HepG2 (cell line): ENCODE data around the gene NIPAL4. TPM values are rescaled to one million over a fixed set of nuclear protein-coding genes. Genes with fewer than 3 reads are reported as not detected.

Source experiments
- BCL6 ChIP-seq: IDR thresholded peaks from 2 replicates; pipeline ENCODE4 v1.6.1; 2016; ENCODE audit warnings: missing genetic modification reagents, missing compliant biosample characterization
- FOSL2 ChIP-seq: sonication (generic); formaldehyde crosslinking; IDR thresholded peaks from 2 replicates; pipeline ENCODE4 v1.4.0; 2020; ENCODE audit warnings: missing genetic modification reagents
- NR3C1 ChIP-seq: sonication (generic); formaldehyde crosslinking; IDR thresholded peaks from 2 replicates; pipeline ENCODE4 v1.4.0; 2020; ENCODE audit warnings: missing genetic modification reagents
- PRMT3 ChIP-seq: sonication (generic); formaldehyde crosslinking; IDR thresholded peaks from 2 replicates; pipeline ENCODE4 v1.8.1; 2022; ENCODE audit warnings: low read depth, mild to moderate bottlenecking, moderate library complexity, missing genetic modification reagents, borderline replicate concordance
- SALL1 ChIP-seq: sonication (generic); formaldehyde crosslinking; IDR thresholded peaks from 2 replicates; pipeline ENCODE4 v1.8.0; 2022; ENCODE audit warnings: mild to moderate bottlenecking, missing genetic modification reagents
- TBP ChIP-seq: sonication (generic); formaldehyde crosslinking; IDR thresholded peaks from 2 replicates; pipeline ENCODE4 v1.5.0; 2020; ENCODE audit warnings: missing genetic modification reagents
- XRCC5 ChIP-seq: fragments of 200-400 bp; formaldehyde crosslinking; optimal IDR thresholded peaks from 2 replicates; pipeline ENCODE3; 2017; ENCODE audit warnings: mild to moderate bottlenecking, low read length
- ZBTB20 ChIP-seq: sonication (generic); formaldehyde crosslinking; IDR thresholded peaks from 2 replicates; pipeline ENCODE4 v1.8.1; 2023; ENCODE audit warnings: missing genetic modification reagents, low read depth, mild to moderate bottlenecking, borderline replicate concordance
- ZNF720 ChIP-seq: sonication (generic); formaldehyde crosslinking; IDR thresholded peaks from 2 replicates; pipeline ENCODE4 v1.4.0; 2020; ENCODE audit warnings: missing genetic modification reagents
- polyA plus RNA-seq, 8 experiments: library from polyadenylated mRNA; depleted of rRNA in 3 of 8; stranded (reverse) in 7 of 8; unstranded in 1 of 8; fragments of >200 nt; fragmentation: Illumina TruSeq in 4 of 8; extraction: Trizol in 4 of 8; gene quantifications; 2 replicates each; pipeline versions ENCODE4 v1.2.1 to v1.2.3, GENCODE V29; 2011 to 2016; ENCODE audit warnings: low read depth in 4 of 8, missing spikeins in 1 of 8, mixed read lengths in 1 of 8; ENCODE audit not compliant: insufficient read depth in 1 of 8
- total RNA-seq, 5 experiments: library from RNA; depleted of rRNA; stranded (reverse); fragments of >200 nt; fragmentation: Illumina TruSeq; extraction: Trizol; gene quantifications; 2 replicates each; pipeline ENCODE4 v1.2.3, GENCODE V29; 2016; ENCODE audit warnings: low read depth in 1 of 5
- TF ChIP-seq, protein P1 (sequence below): sonication (generic); IDR thresholded peaks from 2 replicates; pipeline ENCODE4 v1.6.1; 2016; ENCODE audit warnings: low read depth, borderline replicate concordance
- TF ChIP-seq, protein P2 (sequence below): sonication (generic); formaldehyde crosslinking; conservative IDR thresholded peaks from 2 replicates; pipeline ENCODE4 v1.8.0; 2022; ENCODE audit warnings: mild to moderate bottlenecking, moderate library complexity, missing genetic modification reagents
- TF ChIP-seq, protein P3 (sequence below): sonication (generic); formaldehyde crosslinking; IDR thresholded peaks from 2 replicates; pipeline ENCODE4 v1.8.1; 2023; ENCODE audit warnings: mild to moderate bottlenecking, missing genetic modification reagents, borderline replicate concordance
- TF ChIP-seq, protein P4 (sequence below): sonication (generic); formaldehyde crosslinking; IDR thresholded peaks from 2 replicates; pipeline ENCODE4 v1.5.0; 2020; ENCODE audit warnings: missing genetic modification reagents
- TF ChIP-seq, protein P5 (sequence below), 2 experiments: fragments of 450-650 bp in 1 of 2; sonication (generic) in 1 of 2; formaldehyde crosslinking in 1 of 2; IDR thresholded peaks; 2 replicates each; pipeline versions ENCODE4 v1.6.1 to v1.8.0; 2016 to 2022; ENCODE audit warnings: antibody characterized with exemption in 1 of 2, mild to moderate bottlenecking in 1 of 2, missing genetic modification reagents in 1 of 2

NIPAL4 gene
- total and polyA plus RNA-seq, 2 of the 13 experiments (the other 11 are each of a cell fraction or from before 2014, with no cell fraction given), result not detected

DNA sequence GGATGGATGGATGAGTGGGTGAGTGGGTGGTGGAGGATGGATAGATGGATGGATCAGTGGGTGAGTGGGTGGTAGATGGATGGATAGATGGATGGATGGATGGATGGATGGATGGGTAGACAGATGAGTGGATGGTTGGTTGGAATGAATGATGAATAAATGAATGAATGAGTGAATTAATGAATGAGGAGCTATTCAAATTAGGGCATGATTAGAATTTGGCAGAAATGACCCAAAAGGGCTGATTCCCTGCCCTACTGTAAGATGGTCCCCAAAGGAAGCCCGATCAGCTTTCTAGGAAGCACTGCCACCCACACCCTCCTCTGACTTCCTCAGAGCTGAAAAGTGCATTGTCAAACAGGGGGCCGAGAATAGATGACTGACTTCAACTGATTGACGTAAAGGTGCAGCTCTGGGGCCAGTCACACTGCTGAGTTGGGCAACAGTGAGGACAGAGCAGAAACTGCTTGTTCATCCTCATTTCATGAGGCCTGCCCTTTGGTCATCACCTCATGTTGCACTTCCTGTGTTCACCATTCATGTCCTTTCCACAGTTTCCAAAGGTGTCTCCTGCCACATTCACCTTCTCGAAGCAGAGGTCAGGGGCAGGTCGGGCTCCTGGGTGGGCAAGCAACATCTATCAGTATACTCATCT, 34.3 kb downstream of the NIPAL4 start (continued):
- TF ChIP-seq, protein P1, sequence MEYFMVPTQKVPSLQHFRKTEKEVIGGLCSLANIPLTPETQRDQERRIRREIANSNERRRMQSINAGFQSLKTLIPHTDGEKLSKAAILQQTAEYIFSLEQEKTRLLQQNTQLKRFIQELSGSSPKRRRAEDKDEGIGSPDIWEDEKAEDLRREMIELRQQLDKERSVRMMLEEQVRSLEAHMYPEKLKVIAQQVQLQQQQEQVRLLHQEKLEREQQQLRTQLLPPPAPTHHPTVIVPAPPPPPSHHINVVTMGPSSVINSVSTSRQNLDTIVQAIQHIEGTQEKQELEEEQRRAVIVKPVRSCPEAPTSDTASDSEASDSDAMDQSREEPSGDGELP, result no peak
- no peak for TF ChIP-seq XRCC5
- no peak for TF ChIP-seq ZNF720 (CRISPR knock-in tag)
- TF ChIP-seq SALL1 (CRISPR knock-in tag), result peak; percentile 22; the same call in 1 of the 2 replicates
- TF ChIP-seq, protein P2, sequence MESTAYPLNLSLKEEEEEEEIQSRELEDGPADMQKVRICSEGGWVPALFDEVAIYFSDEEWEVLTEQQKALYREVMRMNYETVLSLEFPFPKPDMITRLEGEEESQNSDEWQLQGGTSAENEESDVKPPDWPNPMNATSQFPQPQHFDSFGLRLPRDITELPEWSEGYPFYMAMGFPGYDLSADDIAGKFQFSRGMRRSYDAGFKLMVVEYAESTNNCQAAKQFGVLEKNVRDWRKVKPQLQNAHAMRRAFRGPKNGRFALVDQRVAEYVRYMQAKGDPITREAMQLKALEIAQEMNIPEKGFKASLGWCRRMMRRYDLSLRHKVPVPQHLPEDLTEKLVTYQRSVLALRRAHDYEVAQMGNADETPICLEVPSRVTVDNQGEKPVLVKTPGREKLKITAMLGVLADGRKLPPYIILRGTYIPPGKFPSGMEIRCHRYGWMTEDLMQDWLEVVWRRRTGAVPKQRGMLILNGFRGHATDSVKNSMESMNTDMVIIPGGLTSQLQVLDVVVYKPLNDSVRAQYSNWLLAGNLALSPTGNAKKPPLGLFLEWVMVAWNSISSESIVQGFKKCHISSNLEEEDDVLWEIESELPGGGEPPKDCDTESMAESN (CRISPR knock-in tag), result no peak
- 0 out of 2 replicates have a peak, but pooled peaks have one; percentile 9 for TF ChIP-seq BCL6 (CRISPR knock-in tag)
- TF ChIP-seq, protein P3, sequence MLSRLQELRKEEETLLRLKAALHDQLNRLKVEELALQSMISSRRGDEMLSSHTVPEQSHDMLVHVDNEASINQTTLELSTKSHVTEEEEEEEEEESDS (CRISPR knock-in tag), result no peak
- TF ChIP-seq PRMT3 (CRISPR knock-in tag), result no peak
- TF ChIP-seq, protein P4, sequence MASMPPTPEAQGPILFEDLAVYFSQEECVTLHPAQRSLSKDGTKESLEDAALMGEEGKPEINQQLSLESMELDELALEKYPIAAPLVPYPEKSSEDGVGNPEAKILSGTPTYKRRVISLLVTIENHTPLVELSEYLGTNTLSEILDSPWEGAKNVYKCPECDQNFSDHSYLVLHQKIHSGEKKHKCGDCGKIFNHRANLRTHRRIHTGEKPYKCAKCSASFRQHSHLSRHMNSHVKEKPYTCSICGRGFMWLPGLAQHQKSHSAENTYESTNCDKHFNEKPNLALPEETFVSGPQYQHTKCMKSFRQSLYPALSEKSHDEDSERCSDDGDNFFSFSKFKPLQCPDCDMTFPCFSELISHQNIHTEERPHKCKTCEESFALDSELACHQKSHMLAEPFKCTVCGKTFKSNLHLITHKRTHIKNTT (CRISPR knock-in tag), result no peak
- no peak for TF ChIP-seq NR3C1 (CRISPR knock-in tag)
- no peak for TF ChIP-seq TBP (CRISPR knock-in tag)
- 0 out of 2 replicates have a peak, but pooled peaks have one; percentile 9 for TF ChIP-seq FOSL2 (CRISPR knock-in tag)
- no peak for TF ChIP-seq ZBTB20
- TF ChIP-seq, protein P5, sequence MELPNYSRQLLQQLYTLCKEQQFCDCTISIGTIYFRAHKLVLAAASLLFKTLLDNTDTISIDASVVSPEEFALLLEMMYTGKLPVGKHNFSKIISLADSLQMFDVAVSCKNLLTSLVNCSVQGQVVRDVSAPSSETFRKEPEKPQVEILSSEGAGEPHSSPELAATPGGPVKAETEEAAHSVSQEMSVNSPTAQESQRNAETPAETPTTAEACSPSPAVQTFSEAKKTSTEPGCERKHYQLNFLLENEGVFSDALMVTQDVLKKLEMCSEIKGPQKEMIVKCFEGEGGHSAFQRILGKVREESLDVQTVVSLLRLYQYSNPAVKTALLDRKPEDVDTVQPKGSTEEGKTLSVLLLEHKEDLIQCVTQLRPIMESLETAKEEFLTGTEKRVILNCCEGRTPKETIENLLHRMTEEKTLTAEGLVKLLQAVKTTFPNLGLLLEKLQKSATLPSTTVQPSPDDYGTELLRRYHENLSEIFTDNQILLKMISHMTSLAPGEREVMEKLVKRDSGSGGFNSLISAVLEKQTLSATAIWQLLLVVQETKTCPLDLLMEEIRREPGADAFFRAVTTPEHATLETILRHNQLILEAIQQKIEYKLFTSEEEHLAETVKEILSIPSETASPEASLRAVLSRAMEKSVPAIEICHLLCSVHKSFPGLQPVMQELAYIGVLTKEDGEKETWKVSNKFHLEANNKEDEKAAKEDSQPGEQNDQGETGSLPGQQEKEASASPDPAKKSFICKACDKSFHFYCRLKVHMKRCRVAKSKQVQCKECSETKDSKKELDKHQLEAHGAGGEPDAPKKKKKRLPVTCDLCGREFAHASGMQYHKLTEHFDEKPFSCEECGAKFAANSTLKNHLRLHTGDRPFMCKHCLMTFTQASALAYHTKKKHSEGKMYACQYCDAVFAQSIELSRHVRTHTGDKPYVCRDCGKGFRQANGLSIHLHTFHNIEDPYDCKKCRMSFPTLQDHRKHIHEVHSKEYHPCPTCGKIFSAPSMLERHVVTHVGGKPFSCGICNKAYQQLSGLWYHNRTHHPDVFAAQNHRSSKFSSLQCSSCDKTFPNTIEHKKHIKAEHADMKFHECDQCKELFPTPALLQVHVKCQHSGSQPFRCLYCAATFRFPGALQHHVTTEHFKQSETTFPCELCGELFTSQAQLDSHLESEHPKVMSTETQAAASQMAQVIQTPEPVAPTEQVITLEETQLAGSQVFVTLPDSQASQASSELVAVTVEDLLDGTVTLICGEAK (IDR thresholded peaks at IDR 0.05), result no peak
- TF ChIP-seq, protein P5 (CRISPR knock-in tag; IDR thresholded peaks at IDR 0.05), result no peak
